Neutrophil (primary cell): ENCODE results near the gene ELF4.
A peak's percentile ranks its signal among the peaks of the same experiment; 100 is the strongest.

Experiments
- H3K27ac ChIP-seq: fragments of 200-600 bp; sonication (generic); 2 replicates; pipeline ENCODE4 v1.5.1; 2016; ENCODE audit warnings: mild to moderate bottlenecking, moderate library complexity
- H3K27me3 ChIP-seq: fragments of 200-600 bp; sonication (generic); 2 replicates; pipeline ENCODE4 v1.6.0; 2016; ENCODE audit warnings: mild to moderate bottlenecking
- H3K36me3 ChIP-seq: fragments of 200-600 bp; sonication (generic); 2 replicates; pipeline ENCODE4 v1.5.1; 2017
- H3K4me1 ChIP-seq, 2 experiments: fragments of 200-600 bp in 1 of 2; sonication (generic) in 1 of 2; 1 replicate in 1 of 2; 2 replicates in 1 of 2; pipeline versions ENCODE4 v1.5.1 to v1.6.1; 2013 to 2016; ENCODE audit warnings: low read depth in 1 of 2, low read length in 1 of 2, mild to moderate bottlenecking in 1 of 2, moderate library complexity in 1 of 2; ENCODE audit not compliant: control insufficient read depth in 1 of 2, insufficient read depth in 1 of 2
- H3K4me3 ChIP-seq, 2 experiments: fragments of 200-600 bp in 1 of 2; sonication (generic) in 1 of 2; 1 replicate in 1 of 2; 2 replicates in 1 of 2; pipeline ENCODE4 v1.5.1; 2013 to 2016; ENCODE audit warnings: low read depth in 1 of 2, low read length in 1 of 2, mild to moderate bottlenecking in 1 of 2, moderate library complexity in 1 of 2
- H3K9me3 ChIP-seq: fragments of 200-600 bp; sonication (generic); 2 replicates; pipeline ENCODE4 v1.5.1; 2016
- CTCF ChIP-seq: fragments of 200-600 bp; sonication (generic); IDR thresholded peaks from 2 replicates; pipeline ENCODE4 v1.5.1; 2016; ENCODE audit warnings: antibody characterized with exemption

The ELF4 gene

DNA sequence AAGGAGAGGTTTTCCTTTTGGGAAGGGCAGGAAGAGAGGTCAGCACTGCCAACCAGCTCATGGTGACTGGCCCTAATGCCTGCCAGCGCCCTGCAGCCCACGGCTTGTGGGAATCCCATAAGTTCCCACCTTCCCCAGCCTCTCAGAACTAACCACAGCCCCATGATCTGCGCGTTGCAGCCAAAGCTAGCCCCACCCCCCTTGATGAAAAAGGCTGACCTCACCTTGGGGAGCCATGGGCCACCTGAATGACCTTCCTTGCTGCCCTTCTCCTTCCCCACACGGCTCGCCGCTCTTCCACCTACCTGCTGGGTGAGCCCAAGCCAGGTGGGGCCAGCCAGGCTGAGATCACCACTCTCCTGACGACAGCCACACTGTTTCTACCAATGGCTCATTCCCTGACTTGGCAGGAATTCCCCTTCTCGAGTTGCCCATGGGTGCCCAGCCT lies 3.9 kb upstream of the ELF4 start:
- Histone ChIP-seq H3K27ac (no peak overlapping the region), H3K4me3 (no peak overlapping the region), H3K4me1 (peaks cover 6 to 7% of the 10 kb centered on the region in 2 experiments), H3K27me3 (no peaks in the 10 kb centered on the region), H3K36me3 (no peaks in the 10 kb centered on the region), H3K9me3 (no peaks in the 10 kb centered on the region)
- no peak for TF ChIP-seq CTCF

- peak overlapping the region; percentile 97 for H3K27ac ChIP-seq
- H3K4me3 ChIP-seq = peak overlapping the region; percentile 58 to 70
- H3K9me3 ChIP-seq = no peaks in the 10 kb centered on the region
- H3K27me3 ChIP-seq = no peaks in the 10 kb centered on the region
- no peaks in the 10 kb centered on the region for H3K36me3 ChIP-seq
- H3K4me1 ChIP-seq = peaks cover 29 to 32% of the 10 kb centered on the region in 2 experiments
- TF ChIP-seq CTCF = no peak
These were observed 1.2 kb upstream of the ELF4 start for GRCh38 chrX:130111220-130112154.

GRCh38 chrX:130109429-130110378 lies 593 bp downstream of the ELF4 start:
- no peaks in the 10 kb centered on the region for H3K36me3 ChIP-seq
- no peaks in the 10 kb centered on the region for H3K9me3 ChIP-seq
- H3K27me3 ChIP-seq = no peaks in the 10 kb centered on the region
- peak overlapping the region; percentile 70 to 84 for H3K4me3 ChIP-seq
- peaks cover 47 to 50% of the 10 kb centered on the region in 2 experiments for H3K4me1 ChIP-seq
- no peak for TF ChIP-seq CTCF
- H3K27ac ChIP-seq = peak overlapping the region; percentile 97

DNA sequence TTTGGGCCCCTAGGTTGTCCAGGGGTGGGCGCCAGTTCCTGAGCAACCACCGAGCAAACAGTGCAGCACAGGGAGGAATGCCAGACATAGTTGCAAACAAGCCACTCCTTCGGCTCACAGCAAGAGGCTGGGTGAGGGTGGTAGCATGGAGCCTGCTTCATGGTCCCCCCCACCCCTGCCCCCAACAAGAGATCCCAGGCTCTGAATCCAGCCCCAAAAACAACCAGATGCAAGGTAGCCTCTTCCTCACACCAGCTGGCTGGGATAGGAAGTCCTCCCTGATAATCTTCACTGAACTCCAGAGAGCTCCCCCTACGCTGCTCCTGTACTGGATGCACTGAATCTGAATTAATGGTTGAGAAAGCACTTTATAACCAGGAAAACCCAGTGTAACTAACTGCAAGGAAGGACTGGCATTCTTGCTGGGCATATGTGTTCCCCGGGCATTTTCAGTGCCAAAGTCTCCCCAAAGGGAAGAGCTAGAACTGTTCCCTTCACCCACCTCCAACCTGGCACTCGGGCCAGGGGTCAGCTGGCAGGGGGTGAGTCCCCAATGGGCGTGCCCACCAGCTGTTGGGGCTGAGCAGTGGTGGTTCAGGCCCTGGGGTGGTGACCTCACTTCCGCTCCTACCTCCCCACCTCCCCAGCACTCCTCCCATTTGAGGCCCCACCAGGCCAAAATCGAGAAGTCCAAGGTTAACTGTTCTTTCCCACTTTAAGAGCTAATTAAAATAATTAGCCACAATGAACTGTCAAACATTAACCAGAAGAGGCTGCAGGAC lies 1.5 kb downstream of the ELF4 start:
- H3K27ac ChIP-seq = peak overlapping the region; percentile 97
- no peak for TF ChIP-seq CTCF
- H3K4me3 ChIP-seq = peak overlapping the region; percentile 70 to 84
- H3K4me1 ChIP-seq = peaks cover 53 to 58% of the 10 kb centered on the region in 2 experiments
- H3K27me3 ChIP-seq = no peaks in the 10 kb centered on the region
- no peaks in the 10 kb centered on the region for H3K9me3 ChIP-seq
- H3K36me3 ChIP-seq = no peaks in the 10 kb centered on the region

GRCh38 chrX:130106071-130106470 lies 4.2 kb downstream of the ELF4 start:
- peak overlapping the region; percentile 68 for H3K27ac ChIP-seq

More at GRCh38 chrX:130106071-130106470, 4.2 kb downstream of the ELF4 start:
- no peak for TF ChIP-seq CTCF
- Histone ChIP-seq H3K9me3 (no peaks in the 10 kb centered on the region), H3K4me3 (no peak overlapping the region), H3K36me3 (no peaks in the 10 kb centered on the region), H3K4me1 (peaks cover 47 to 67% of the 10 kb centered on the region in 2 experiments), H3K27me3 (no peaks in the 10 kb centered on the region)
